ENCODE measurements around the gene AGER. TPM values are rescaled to one million over a fixed set of nuclear protein-coding genes. Genes with fewer than 3 reads are reported as not detected.

AGER gene
- total and polyA plus RNA-seq, 9 of the 15 experiments (the other 6 are each of a cell fraction or from before 2014, with no cell fraction given) = 1.2 to 11.5 (median 4.1) TPM

DNA sequence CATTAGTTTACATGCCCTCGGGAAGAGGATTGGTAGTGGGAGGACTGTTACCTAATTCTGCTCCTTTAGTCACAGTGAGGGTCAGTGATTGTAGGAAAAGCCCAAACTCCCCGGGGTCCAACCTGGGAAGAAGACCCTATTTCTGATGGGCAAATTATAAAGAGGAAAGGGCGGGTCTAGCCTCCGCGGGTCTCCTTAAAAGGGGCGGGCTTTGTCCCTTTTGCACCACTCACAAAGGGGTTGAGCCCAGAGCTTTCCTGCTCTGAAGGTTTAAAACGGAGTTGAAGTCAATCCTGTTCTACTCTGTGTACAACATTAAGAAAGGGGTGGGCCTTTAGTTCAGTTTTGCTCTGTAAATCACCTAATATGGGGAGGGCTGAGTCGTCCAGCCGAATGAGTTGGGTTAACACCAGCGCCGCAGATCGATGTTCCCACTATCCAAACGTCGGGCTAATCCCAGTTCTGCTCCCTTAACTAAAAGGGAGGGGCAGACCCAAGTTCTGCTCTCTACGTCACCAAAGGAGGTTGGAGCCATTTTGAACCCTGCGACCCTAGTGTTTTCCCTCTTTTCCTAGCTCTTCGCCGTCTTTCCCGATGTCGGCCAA, 6.8 kb downstream of the AGER start (continued):
- TF ChIP-seq, protein P1, sequence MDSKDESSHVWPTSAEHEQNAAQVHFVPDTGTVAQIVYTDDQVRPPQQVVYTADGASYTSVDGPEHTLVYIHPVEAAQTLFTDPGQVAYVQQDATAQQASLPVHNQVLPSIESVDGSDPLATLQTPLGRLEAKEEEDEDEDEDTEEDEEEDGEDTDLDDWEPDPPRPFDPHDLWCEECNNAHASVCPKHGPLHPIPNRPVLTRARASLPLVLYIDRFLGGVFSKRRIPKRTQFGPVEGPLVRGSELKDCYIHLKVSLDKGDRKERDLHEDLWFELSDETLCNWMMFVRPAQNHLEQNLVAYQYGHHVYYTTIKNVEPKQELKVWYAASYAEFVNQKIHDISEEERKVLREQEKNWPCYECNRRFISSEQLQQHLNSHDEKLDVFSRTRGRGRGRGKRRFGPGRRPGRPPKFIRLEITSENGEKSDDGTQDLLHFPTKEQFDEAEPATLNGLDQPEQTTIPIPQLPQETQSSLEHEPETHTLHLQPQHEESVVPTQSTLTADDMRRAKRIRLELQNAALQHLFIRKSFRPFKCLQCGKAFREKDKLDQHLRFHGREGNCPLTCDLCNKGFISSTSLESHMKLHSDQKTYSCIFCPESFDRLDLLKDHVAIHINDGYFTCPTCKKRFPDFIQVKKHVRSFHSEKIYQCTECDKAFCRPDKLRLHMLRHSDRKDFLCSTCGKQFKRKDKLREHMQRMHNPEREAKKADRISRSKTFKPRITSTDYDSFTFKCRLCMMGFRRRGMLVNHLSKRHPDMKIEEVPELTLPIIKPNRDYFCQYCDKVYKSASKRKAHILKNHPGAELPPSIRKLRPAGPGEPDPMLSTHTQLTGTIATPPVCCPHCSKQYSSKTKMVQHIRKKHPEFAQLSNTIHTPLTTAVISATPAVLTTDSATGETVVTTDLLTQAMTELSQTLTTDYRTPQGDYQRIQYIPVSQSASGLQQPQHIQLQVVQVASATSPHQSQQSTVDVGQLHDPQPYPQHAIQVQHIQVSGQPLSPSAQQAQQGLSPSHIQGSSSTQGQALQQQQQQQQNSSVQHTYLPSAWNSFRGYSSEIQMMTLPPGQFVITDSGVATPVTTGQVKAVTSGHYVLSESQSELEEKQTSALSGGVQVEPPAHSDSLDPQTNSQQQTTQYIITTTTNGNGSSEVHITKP (IDR thresholded peaks at IDR 0.05; ENCODE audit: partially characterized antibody) = no peak
- TF ChIP-seq SRF (CRISPR knock-in tag; IDR thresholded peaks at IDR 0.05) = peak in 1 of 2 experiments; percentile 60; a peak in 2 of 4 replicates
- TF ChIP-seq, protein P2, sequence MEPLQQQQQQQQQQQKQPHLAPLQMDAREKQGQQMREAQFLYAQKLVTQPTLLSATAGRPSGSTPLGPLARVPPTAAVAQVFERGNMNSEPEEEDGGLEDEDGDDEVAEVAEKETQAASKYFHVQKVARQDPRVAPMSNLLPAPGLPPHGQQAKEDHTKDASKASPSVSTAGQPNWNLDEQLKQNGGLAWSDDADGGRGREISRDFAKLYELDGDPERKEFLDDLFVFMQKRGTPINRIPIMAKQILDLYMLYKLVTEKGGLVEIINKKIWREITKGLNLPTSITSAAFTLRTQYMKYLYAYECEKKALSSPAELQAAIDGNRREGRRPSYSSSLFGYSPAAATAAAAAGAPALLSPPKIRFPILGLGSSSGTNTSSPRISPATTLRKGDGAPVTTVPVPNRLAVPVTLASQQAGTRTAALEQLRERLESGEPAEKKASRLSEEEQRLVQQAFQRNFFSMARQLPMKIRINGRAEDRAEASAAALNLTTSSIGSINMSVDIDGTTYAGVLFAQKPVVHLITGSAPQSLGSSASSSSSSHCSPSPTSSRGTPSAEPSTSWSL (CRISPR knock-in tag; IDR thresholded peaks at IDR 0.05; ENCODE audit: borderline replicate concordance) = 0 out of 2 replicates have a peak, but pooled peaks have one; percentile 72
- TF ChIP-seq, protein P3, sequence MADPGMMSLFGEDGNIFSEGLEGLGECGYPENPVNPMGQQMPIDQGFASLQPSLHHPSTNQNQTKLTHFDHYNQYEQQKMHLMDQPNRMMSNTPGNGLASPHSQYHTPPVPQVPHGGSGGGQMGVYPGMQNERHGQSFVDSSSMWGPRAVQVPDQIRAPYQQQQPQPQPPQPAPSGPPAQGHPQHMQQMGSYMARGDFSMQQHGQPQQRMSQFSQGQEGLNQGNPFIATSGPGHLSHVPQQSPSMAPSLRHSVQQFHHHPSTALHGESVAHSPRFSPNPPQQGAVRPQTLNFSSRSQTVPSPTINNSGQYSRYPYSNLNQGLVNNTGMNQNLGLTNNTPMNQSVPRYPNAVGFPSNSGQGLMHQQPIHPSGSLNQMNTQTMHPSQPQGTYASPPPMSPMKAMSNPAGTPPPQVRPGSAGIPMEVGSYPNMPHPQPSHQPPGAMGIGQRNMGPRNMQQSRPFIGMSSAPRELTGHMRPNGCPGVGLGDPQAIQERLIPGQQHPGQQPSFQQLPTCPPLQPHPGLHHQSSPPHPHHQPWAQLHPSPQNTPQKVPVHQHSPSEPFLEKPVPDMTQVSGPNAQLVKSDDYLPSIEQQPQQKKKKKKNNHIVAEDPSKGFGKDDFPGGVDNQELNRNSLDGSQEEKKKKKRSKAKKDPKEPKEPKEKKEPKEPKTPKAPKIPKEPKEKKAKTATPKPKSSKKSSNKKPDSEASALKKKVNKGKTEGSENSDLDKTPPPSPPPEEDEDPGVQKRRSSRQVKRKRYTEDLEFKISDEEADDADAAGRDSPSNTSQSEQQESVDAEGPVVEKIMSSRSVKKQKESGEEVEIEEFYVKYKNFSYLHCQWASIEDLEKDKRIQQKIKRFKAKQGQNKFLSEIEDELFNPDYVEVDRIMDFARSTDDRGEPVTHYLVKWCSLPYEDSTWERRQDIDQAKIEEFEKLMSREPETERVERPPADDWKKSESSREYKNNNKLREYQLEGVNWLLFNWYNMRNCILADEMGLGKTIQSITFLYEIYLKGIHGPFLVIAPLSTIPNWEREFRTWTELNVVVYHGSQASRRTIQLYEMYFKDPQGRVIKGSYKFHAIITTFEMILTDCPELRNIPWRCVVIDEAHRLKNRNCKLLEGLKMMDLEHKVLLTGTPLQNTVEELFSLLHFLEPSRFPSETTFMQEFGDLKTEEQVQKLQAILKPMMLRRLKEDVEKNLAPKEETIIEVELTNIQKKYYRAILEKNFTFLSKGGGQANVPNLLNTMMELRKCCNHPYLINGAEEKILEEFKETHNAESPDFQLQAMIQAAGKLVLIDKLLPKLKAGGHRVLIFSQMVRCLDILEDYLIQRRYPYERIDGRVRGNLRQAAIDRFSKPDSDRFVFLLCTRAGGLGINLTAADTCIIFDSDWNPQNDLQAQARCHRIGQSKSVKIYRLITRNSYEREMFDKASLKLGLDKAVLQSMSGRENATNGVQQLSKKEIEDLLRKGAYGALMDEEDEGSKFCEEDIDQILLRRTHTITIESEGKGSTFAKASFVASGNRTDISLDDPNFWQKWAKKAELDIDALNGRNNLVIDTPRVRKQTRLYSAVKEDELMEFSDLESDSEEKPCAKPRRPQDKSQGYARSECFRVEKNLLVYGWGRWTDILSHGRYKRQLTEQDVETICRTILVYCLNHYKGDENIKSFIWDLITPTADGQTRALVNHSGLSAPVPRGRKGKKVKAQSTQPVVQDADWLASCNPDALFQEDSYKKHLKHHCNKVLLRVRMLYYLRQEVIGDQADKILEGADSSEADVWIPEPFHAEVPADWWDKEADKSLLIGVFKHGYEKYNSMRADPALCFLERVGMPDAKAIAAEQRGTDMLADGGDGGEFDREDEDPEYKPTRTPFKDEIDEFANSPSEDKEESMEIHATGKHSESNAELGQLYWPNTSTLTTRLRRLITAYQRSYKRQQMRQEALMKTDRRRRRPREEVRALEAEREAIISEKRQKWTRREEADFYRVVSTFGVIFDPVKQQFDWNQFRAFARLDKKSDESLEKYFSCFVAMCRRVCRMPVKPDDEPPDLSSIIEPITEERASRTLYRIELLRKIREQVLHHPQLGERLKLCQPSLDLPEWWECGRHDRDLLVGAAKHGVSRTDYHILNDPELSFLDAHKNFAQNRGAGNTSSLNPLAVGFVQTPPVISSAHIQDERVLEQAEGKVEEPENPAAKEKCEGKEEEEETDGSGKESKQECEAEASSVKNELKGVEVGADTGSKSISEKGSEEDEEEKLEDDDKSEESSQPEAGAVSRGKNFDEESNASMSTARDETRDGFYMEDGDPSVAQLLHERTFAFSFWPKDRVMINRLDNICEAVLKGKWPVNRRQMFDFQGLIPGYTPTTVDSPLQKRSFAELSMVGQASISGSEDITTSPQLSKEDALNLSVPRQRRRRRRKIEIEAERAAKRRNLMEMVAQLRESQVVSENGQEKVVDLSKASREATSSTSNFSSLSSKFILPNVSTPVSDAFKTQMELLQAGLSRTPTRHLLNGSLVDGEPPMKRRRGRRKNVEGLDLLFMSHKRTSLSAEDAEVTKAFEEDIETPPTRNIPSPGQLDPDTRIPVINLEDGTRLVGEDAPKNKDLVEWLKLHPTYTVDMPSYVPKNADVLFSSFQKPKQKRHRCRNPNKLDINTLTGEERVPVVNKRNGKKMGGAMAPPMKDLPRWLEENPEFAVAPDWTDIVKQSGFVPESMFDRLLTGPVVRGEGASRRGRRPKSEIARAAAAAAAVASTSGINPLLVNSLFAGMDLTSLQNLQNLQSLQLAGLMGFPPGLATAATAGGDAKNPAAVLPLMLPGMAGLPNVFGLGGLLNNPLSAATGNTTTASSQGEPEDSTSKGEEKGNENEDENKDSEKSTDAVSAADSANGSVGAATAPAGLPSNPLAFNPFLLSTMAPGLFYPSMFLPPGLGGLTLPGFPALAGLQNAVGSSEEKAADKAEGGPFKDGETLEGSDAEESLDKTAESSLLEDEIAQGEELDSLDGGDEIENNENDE (IDR thresholded peaks at IDR 0.05; ENCODE audit: low read depth, low read length) = no peak
- TF ChIP-seq, protein P4, sequence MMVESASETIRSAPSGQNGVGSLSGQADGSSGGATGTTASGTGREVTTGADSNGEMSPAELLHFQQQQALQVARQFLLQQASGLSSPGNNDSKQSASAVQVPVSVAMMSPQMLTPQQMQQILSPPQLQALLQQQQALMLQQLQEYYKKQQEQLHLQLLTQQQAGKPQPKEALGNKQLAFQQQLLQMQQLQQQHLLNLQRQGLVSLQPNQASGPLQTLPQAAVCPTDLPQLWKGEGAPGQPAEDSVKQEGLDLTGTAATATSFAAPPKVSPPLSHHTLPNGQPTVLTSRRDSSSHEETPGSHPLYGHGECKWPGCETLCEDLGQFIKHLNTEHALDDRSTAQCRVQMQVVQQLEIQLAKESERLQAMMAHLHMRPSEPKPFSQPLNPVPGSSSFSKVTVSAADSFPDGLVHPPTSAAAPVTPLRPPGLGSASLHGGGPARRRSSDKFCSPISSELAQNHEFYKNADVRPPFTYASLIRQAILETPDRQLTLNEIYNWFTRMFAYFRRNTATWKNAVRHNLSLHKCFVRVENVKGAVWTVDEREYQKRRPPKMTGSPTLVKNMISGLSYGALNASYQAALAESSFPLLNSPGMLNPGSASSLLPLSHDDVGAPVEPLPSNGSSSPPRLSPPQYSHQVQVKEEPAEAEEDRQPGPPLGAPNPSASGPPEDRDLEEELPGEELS (CRISPR knock-in tag; IDR thresholded peaks at IDR 0.05; ENCODE audit: borderline replicate concordance) = no peak
